Measurements from ENCODE around the gene USP3. TPM values are rescaled to one million over a fixed set of nuclear protein-coding genes. Genes with fewer than 3 reads are reported as not detected.

Gene USP3
- total and polyA plus RNA-seq, 2 of the 4 experiments (the other 2 are of a cell fraction): 17.3 to 52.3 TPM

DNA sequence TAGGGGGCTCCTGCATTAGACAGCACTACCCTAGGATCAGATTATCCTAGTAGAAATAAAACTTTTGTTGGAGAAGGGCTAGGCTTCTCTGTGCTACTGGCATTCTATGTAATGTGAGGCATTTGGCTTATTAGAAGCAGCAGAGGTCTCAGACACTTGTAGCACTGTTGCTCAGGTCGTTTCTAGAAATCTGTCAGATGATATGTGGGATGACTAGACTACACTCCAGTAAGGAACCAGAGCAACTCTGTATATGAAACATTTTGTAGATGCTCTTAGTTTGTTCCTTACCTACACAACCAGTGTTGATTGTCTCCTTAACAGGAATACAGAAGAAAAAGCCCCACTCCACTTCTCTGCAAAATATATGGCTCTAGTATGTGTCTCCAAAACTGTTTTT lies 70.9 kb downstream of the USP3 start:
- no peak overlapping the region for H4K8ac ChIP-seq (ENCODE audit: low read depth in 2 of 2, low read length in 2 of 2)
- CTCF ChIA-PET: no interaction called here

More for the DNA sequence above, 70.9 kb downstream of the USP3 start:
- no peak overlapping the region for H2BK5ac ChIP-seq (ENCODE audit: low read depth, low read length, poor library complexity, severe bottlenecking)
- no peaks in the 10 kb centered on the region for H4K20me1 ChIP-seq (ENCODE audit: insufficient read depth, low read length)
- H2AK9ac ChIP-seq (replicated peaks; ENCODE audit: low read depth, low read length, poor library complexity): no peak overlapping the region
- H4K5ac ChIP-seq (ENCODE audit: low read depth, low read length): no peak overlapping the region
- no peak overlapping the region for H3K18ac ChIP-seq (ENCODE audit: low read depth, low read length)
- POLR2A ChIA-PET (ENCODE audit: unreplicated experiment): no interaction called here
- no peak overlapping the region for H3K23ac ChIP-seq (ENCODE audit: low read depth, low read length)
- H3K4me3 ChIP-seq (ENCODE audit: insufficient read depth, low read depth, low read length): no peak overlapping the region
- H3K4ac ChIP-seq (ENCODE audit: low read depth, low read length): no peak overlapping the region
- peaks cover 0 to 16% of the 10 kb centered on the region in 2 experiments; a peak in 3 of 4 replicates for H3K79me1 ChIP-seq (ENCODE audit: low read depth in 1 of 2, low read length in 2 of 2)
- H2BK120ac ChIP-seq (ENCODE audit: low read depth, low read length): no peak overlapping the region
- peaks cover 11% of the 10 kb centered on the region for H3K9me1 ChIP-seq (ENCODE audit: insufficient read depth, low read length)
- no peak overlapping the region for H3K14ac ChIP-seq (replicated peaks; ENCODE audit: low read depth, low read length)
- H4K91ac ChIP-seq (ENCODE audit: insufficient read depth, low read depth, low read length): no peak overlapping the region
- H2AK5ac ChIP-seq (ENCODE audit: low read depth, low read length): no peak overlapping the region
- H3K36me3 ChIP-seq (ENCODE audit: control insufficient read depth, insufficient read depth, low read length): peaks cover 8% of the 10 kb centered on the region
- H2AFZ ChIP-seq (replicated peaks; ENCODE audit: low read length, poor library complexity): no peak overlapping the region
- peaks cover 2% of the 10 kb centered on the region; the same call in 1 of the 2 replicates for H3K4me1 ChIP-seq (ENCODE audit: control insufficient read depth, insufficient read depth, low read length)
- intact Hi-C loops (cut with micrococcal nuclease) (no loop called here), dilution Hi-C loops (cut with HindIII; ENCODE audit: low sequenced_read_pairs, unreplicated experiment) (no loop called here), in situ Hi-C loops (cut with MboI; ENCODE audit: low sequenced_read_pairs) (no loop called here)
- TF ChIP-seq SMC3 (IDR thresholded peaks at IDR 0.05; ENCODE audit: low read depth, low read length): no peak
- no peak for TF ChIP-seq CEBPB (IDR thresholded peaks at IDR 0.05; ENCODE audit: low read depth, low read length)
- no peak for TF ChIP-seq ELK1 (IDR thresholded peaks at IDR 0.05; ENCODE audit: borderline replicate concordance, low read depth, low read length)
- TF ChIP-seq RFX5 (IDR thresholded peaks at IDR 0.05; ENCODE audit: low read depth, low read length): no peak
- TF ChIP-seq RAD21 (IDR thresholded peaks at IDR 0.05; ENCODE audit: low read length): no peak
- no peak for TF ChIP-seq POLR2A (IDR thresholded peaks at IDR 0.05; ENCODE audit: low read depth, low read length)
- no peak for TF ChIP-seq CTCF (conservative IDR thresholded peaks at IDR 0.05; ENCODE audit: low read depth, low read length)
- no peak for TF ChIP-seq CHD1 (IDR thresholded peaks at IDR 0.05; ENCODE audit: low read depth, low read length)
- TF ChIP-seq MAZ (IDR thresholded peaks at IDR 0.05; ENCODE audit: borderline replicate concordance, low read depth, low read length): no peak
- TF ChIP-seq BHLHE40 (IDR thresholded peaks at IDR 0.05; ENCODE audit: low read depth, low read length): no peak
- no peak for TF ChIP-seq MXI1 (IDR thresholded peaks at IDR 0.05; ENCODE audit: borderline replicate concordance, low read depth, low read length)
- TF ChIP-seq, protein P1, sequence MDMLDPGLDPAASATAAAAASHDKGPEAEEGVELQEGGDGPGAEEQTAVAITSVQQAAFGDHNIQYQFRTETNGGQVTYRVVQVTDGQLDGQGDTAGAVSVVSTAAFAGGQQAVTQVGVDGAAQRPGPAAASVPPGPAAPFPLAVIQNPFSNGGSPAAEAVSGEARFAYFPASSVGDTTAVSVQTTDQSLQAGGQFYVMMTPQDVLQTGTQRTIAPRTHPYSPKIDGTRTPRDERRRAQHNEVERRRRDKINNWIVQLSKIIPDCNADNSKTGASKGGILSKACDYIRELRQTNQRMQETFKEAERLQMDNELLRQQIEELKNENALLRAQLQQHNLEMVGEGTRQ (IDR thresholded peaks at IDR 0.05; ENCODE audit: low read depth, low read length): no peak
- no peak for TF ChIP-seq NFE2L2 (IDR thresholded peaks at IDR 0.05; ENCODE audit: low read depth, low read length)
- TF ChIP-seq MAFK (IDR thresholded peaks at IDR 0.05; ENCODE audit: low read depth, low read length): no peak
- no peak for TF ChIP-seq RCOR1 (IDR thresholded peaks at IDR 0.05; ENCODE audit: insufficient replicate concordance, low read length)
- no peak for TF ChIP-seq FOS (IDR thresholded peaks at IDR 0.05; ENCODE audit: low read depth, low read length)
- no peaks in the 10 kb centered on the region for H3K9me3 ChIP-seq (ENCODE audit: control insufficient read depth, insufficient read depth, low read length)
- WGBS, 2 experiments (ENCODE audit: extremely low coverage in 2 of 2, insufficient read length in 1 of 2): no CpG with 5 or more reads among the region's 1 CpG
- no peaks in the 10 kb centered on the region for H3K27me3 ChIP-seq (ENCODE audit: control insufficient read depth, insufficient read depth, low read length)
- no peak for ATAC-seq (ENCODE audit: low read depth)
- no TSS peak for BruUV-seq (replicated peaks)
- H3K56ac ChIP-seq (ENCODE audit: extremely low read depth, insufficient read depth, low read length): no peak overlapping the region
- no peak overlapping the region for H3K27ac ChIP-seq (ENCODE audit: insufficient read depth, low read length)
- no peak overlapping the region for H3K4me2 ChIP-seq (ENCODE audit: low read depth, low read length)
- DNase-seq: no peak
- no peak overlapping the region for H2BK20ac ChIP-seq (ENCODE audit: low read depth, low read length)
- H3K9ac ChIP-seq (ENCODE audit: low read depth, low read length): no peak overlapping the region
- H2BK15ac ChIP-seq (ENCODE audit: low read depth, low read length): no peak overlapping the region
